Activated CD8-positive, alpha-beta T cell treated with anti-CD3 and anti-CD28 coated beads for 36 hours (primary cell): ENCODE measurements around the gene C16orf46. TPM values are rescaled to one million over a fixed set of nuclear protein-coding genes. Genes with fewer than 3 reads are reported as not detected.

Experiments used
- ATAC-seq: fragments of 200-7000 bp; cut with Tn5 transposase; one replicate; pipeline ENCODE4 v1.10.0; 2021; ENCODE audit warnings: mild to moderate bottlenecking, moderate library complexity
- CTCF ChIA-PET: fragments of 350-600 bp; sonication (Branson Sonifier 250); formaldehyde crosslinking; loops from one replicate; lab custom pipeline; 2021; ENCODE audit warnings: antibody characterized with exemption; lab: Charles Lee
- POLR2A ChIA-PET: fragments of 350-600 bp; sonication (Branson Sonifier 250); formaldehyde crosslinking; loops from one replicate; lab custom pipeline; 2021; ENCODE audit warnings: antibody characterized with exemption; lab: Charles Lee
- DNase-seq: peaks from one replicate; pipeline ENCODE4 v3.0.0-alpha.2; 2020
- H3K27ac Mint-ChIP-seq: one replicate; pipeline ENCODE4 v1.8.0; 2021; ENCODE audit warnings: mild to moderate bottlenecking, mixed read lengths
- H3K27me3 Mint-ChIP-seq: one replicate; pipeline ENCODE4 v1.8.0; 2021; ENCODE audit warnings: mixed read lengths
- H3K36me3 Mint-ChIP-seq: one replicate; pipeline ENCODE4 v1.8.0; 2021; ENCODE audit warnings: low read depth, mixed read lengths
- H3K4me1 Mint-ChIP-seq: one replicate; pipeline ENCODE4 v1.8.0; 2021; ENCODE audit warnings: low read depth, mixed read lengths
- H3K4me3 Mint-ChIP-seq: one replicate; pipeline ENCODE4 v1.8.0; 2021; ENCODE audit warnings: mild to moderate bottlenecking, moderate library complexity, mixed read lengths
- H3K9me3 Mint-ChIP-seq: one replicate; pipeline ENCODE4 v1.8.0; 2021; ENCODE audit warnings: mixed read lengths
- CTCF ChIP-seq: fragments of 200-600 bp; IDR thresholded peaks from one replicate; pipeline ENCODE4 v1.8.0; 2022; ENCODE audit warnings: antibody characterized with exemption, mild to moderate bottlenecking
- intact Hi-C: fragments of 100-400 bp; cut with micrococcal nuclease; formaldehyde crosslinking; loops from one replicate; pipeline ENCODE4 v1.10.0; 2022
- total RNA-seq, 2 experiments: library from RNA; stranded (reverse); gene quantifications; one replicate each; pipeline ENCODE4 v1.2.3, GENCODE V29; 2021

Gene C16orf46
- total RNA-seq, 2 experiments from 2014 or later, result 0.59 to 0.60 TPM

- Mint-ChIP-seq H3K27me3 (no peaks in the 10 kb centered on the region), H3K9me3 (no peaks in the 10 kb centered on the region), H3K27ac (peak within 1 kb of the TSS; percentile 63), H3K36me3 (peaks cover 25% of the 10 kb centered on the region), H3K4me3 (peak within 1 kb of the TSS; percentile 81), H3K4me1 (peaks cover 26% of the 10 kb centered on the region)
- ChIA-PET CTCF (interaction anchor here (0.6 to 4.9 kb wide), 35 partner anchors 9 to 703 kb away, joined by 3 to 50 read pairs (median 4); partner anchors contain the start of genes C16orf46, CENPN and CMC2), POLR2A (interaction anchor here (1.1 to 1.8 kb wide), 4 partner anchors 18 to 41 kb away, joined by 3 to 7 read pairs (median 4); partner anchors contain the start of genes C16orf46, CENPN and CMC2)
- peak; percentile 99 for TF ChIP-seq CTCF
- intact Hi-C loops, result no loop called here
- DNase-seq (peak; percentile 87), ATAC-seq (peak; percentile 97)
These were observed 41.6 kb downstream of the C16orf46 start, which contains the start of gene ATMIN for GRCh38 chr16:81035398-81035974. Gene ATMIN, plus strand, starts transcription at chr16:81035842. Its CDS starts 29 bp downstream, at chr16:81035871.

DNA sequence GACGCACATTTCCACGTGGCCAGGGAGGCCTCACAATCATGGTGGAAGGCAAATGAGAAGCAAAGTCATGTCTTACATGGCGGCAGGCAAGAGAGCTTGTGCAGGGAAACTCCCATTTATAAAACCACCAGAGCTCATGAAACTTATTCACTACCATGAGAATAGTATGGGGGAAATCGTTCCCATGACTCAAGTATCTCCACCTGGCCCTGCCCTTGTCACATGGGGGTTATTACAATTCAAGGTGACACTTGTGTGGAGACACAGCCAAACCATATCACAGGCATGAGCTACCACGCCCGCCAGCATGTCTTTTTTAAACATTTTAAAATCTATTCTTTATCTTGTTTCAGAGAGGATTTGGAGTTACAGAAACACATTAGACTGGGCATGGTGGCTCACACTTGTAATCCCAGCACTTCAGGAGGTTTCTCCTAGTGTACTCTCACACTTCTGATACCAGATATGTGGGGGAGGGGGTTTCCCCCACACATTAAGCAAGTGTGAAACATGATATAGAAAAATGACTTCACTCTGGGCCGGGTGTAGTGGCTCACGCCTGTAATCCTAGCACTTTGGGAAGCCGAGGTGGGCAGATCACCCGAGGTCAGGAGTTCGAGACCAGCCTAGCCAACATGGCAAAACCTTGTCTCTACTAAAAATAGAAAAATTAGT, 47.0 kb downstream of the C16orf46 start:
- intact Hi-C loops, result no loop called here
- H3K4me1 Mint-ChIP-seq, result peaks cover 7% of the 10 kb centered on the region
- TF ChIP-seq CTCF, result no peak
- CTCF ChIA-PET, result interaction anchor here (1.1 to 1.2 kb wide), 2 partner anchors 26 to 47 kb away, joined by 3 to 5 read pairs; partner anchors contain the start of gene C16orf46
- H3K27ac Mint-ChIP-seq, result no peak overlapping the region
- H3K27me3 Mint-ChIP-seq, result no peaks in the 10 kb centered on the region
- peak; percentile 86 for ATAC-seq
- POLR2A ChIA-PET, result interaction anchor here (0.6 to 3.8 kb wide), 3 partner anchors 22 to 63 kb away, joined by 3 to 20 read pairs (median 3); partner anchors contain the start of genes CENPN and CMC2
- DNase-seq, result peak; percentile 53
- peaks cover 51% of the 10 kb centered on the region for H3K36me3 Mint-ChIP-seq
- no peak overlapping the region for H3K4me3 Mint-ChIP-seq
- H3K9me3 Mint-ChIP-seq, result peaks cover 4% of the 10 kb centered on the region

GRCh38 chr16:81026429-81026828, 50.6 kb downstream of the C16orf46 start:
- ChIA-PET POLR2A (no interaction called here), CTCF (interaction anchor here (2.1 kb wide), 1 partner anchor 9 kb away, joined by 9 read pairs; the partner anchor contains the start of gene ATMIN)
- no peak overlapping the region for H3K27ac Mint-ChIP-seq
- H3K9me3 Mint-ChIP-seq, result peaks cover 4% of the 10 kb centered on the region
- H3K4me1 Mint-ChIP-seq, result peaks cover 7% of the 10 kb centered on the region
- intact Hi-C loops, result no loop called here
- no peaks in the 10 kb centered on the region for H3K27me3 Mint-ChIP-seq
- TF ChIP-seq CTCF, result no peak
- H3K36me3 Mint-ChIP-seq, result peaks cover 62% of the 10 kb centered on the region
- ATAC-seq (no peak), DNase-seq (no peak)
- no peak overlapping the region for H3K4me3 Mint-ChIP-seq

DNA sequence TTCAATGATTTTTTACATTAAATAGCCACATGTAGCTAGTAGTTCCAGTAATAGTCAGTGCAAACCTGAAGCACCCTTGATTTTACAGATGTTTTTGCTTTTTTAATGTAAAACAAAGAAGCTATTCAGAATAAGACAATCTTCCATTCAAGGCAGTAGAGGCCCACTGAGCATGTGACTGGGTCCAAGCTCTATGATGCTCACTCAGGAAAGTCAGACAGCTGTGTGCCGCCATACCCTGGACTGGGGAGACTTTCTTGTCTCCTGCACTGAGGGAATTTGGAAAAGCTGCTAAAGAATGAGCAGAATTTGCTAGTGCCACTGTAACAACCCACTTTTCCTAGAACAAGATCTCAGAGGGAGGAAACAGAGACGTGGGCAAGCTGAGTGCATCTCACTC, 58.5 kb downstream of the C16orf46 start:
- no peaks in the 10 kb centered on the region for H3K9me3 Mint-ChIP-seq
- no peak for TF ChIP-seq CTCF
- POLR2A ChIA-PET, result interaction anchor here (0.5 to 2.2 kb wide), 5 partner anchors 9 to 56 kb away, joined by 3 to 8 read pairs (median 3); partner anchors contain the start of genes CENPN and CMC2
- no peaks in the 10 kb centered on the region for H3K27me3 Mint-ChIP-seq
- DNase-seq (no peak), ATAC-seq (no peak)
- no peak overlapping the region for H3K4me3 Mint-ChIP-seq
- CTCF ChIA-PET, result interaction anchor here (1.5 to 4.0 kb wide), 2 partner anchors 9 to 15 kb away, joined by 7 to 42 read pairs; partner anchors contain the start of gene ATMIN
- no peaks in the 10 kb centered on the region for H3K4me1 Mint-ChIP-seq
- peaks cover 61% of the 10 kb centered on the region for H3K36me3 Mint-ChIP-seq
- no peak overlapping the region for H3K27ac Mint-ChIP-seq
- intact Hi-C loops, result no loop called here
